ENCODE data around the gene SLC16A12.

Gene SLC16A12
- 0 reads per million in 4 experiments for total RNA-seq

- DNase-seq: no peak
Observed at GRCh38 chr10:89535171-89536012, at the start of gene SLC16A12. Gene SLC16A12 (minus strand): TSS chr10:89535594. CDS start chr10:89462578, 73,016 bp downstream.

- no peak for DNase-seq
Observed at GRCh38 chr10:89582022-89582421, 46.6 kb upstream of the SLC16A12 start.

GRCh38 chr10:89580243-89580642, 44.8 kb upstream of the SLC16A12 start:
- no peak for DNase-seq

GRCh38 chr10:89576696-89577095, 41.3 kb upstream of the SLC16A12 start:
- DNase-seq: no peak

GRCh38 chr10:89576022-89576421, 40.6 kb upstream of the SLC16A12 start:
- no peak for DNase-seq

GRCh38 chr10:89575031-89575430, 39.6 kb upstream of the SLC16A12 start:
- DNase-seq: no peak

- no peak for DNase-seq
Observed at GRCh38 chr10:89574368-89574767, 39.0 kb upstream of the SLC16A12 start.

- no peak for DNase-seq
Observed at GRCh38 chr10:89567576-89568245, 32.3 kb upstream of the SLC16A12 start.

GRCh38 chr10:89566992-89567391, 31.6 kb upstream of the SLC16A12 start:
- DNase-seq: no peak

- DNase-seq: no peak
Observed at GRCh38 chr10:89566095-89566950, 30.9 kb upstream of the SLC16A12 start.

GRCh38 chr10:89565180-89565579, 29.8 kb upstream of the SLC16A12 start:
- no peak for DNase-seq

GRCh38 chr10:89563861-89564478, 28.6 kb upstream of the SLC16A12 start:
- no peak for DNase-seq

- no peak for DNase-seq
Observed at GRCh38 chr10:89563311-89563710, 27.9 kb upstream of the SLC16A12 start.

- no peak for DNase-seq
Observed at GRCh38 chr10:89556600-89556999, 21.2 kb upstream of the SLC16A12 start.

GRCh38 chr10:89555688-89556445, 20.5 kb upstream of the SLC16A12 start:
- no peak for DNase-seq

- no peak for DNase-seq
Observed at GRCh38 chr10:89554433-89554832, 19.0 kb upstream of the SLC16A12 start.

- DNase-seq: no peak
Observed at GRCh38 chr10:89553064-89553734, 17.8 kb upstream of the SLC16A12 start.

- no peak for DNase-seq
Observed at GRCh38 chr10:89552213-89552612, 16.8 kb upstream of the SLC16A12 start.

- DNase-seq: no peak
Observed at GRCh38 chr10:89550509-89550908, 15.1 kb upstream of the SLC16A12 start.

GRCh38 chr10:89549510-89549909, 14.1 kb upstream of the SLC16A12 start:
- DNase-seq: no peak

GRCh38 chr10:89548673-89549072, 13.3 kb upstream of the SLC16A12 start:
- no peak for DNase-seq

All from effector CD8-positive, alpha-beta T cell (primary cell).